ENCODE results near the gene DNAH7.
A peak's percentile ranks its signal among the peaks of the same experiment; 100 is the strongest.

The DNAH7 gene

GRCh38 chr2:196018037-196018436 is 50.6 kb downstream of the DNAH7 start:
- no peak overlapping the region for H3K27ac ChIP-seq
- TF ChIP-seq ZFX (IDR thresholded peaks at IDR 0.05; ENCODE audit: borderline replicate concordance), result no peak
- no peak for TF ChIP-seq CTCF (IDR thresholded peaks at IDR 0.05)

- no peak for TF ChIP-seq CTCF (IDR thresholded peaks at IDR 0.05)
- TF ChIP-seq ZFX (IDR thresholded peaks at IDR 0.05; ENCODE audit: borderline replicate concordance), result no peak
- no peak overlapping the region for H3K27ac ChIP-seq
Observed at GRCh38 chr2:196012314-196012713, 56.3 kb downstream of the DNAH7 start.

- no peak overlapping the region for H3K27ac ChIP-seq
- TF ChIP-seq CTCF (IDR thresholded peaks at IDR 0.05), result no peak
- TF ChIP-seq ZFX (IDR thresholded peaks at IDR 0.05; ENCODE audit: borderline replicate concordance), result no peak
Observed at GRCh38 chr2:196000551-196000950, 68.1 kb downstream of the DNAH7 start.

GRCh38 chr2:195998070-195998469 is 70.6 kb downstream of the DNAH7 start:
- no peak overlapping the region for H3K27ac ChIP-seq
- no peak for TF ChIP-seq CTCF (IDR thresholded peaks at IDR 0.05)
- no peak for TF ChIP-seq ZFX (IDR thresholded peaks at IDR 0.05; ENCODE audit: borderline replicate concordance)

- no peak for TF ChIP-seq CTCF (IDR thresholded peaks at IDR 0.05)
- no peak overlapping the region for H3K27ac ChIP-seq
Observed at GRCh38 chr2:195995499-195995898, 73.1 kb downstream of the DNAH7 start.

- no peak for TF ChIP-seq ZFX (IDR thresholded peaks at IDR 0.05; ENCODE audit: borderline replicate concordance)
- no peak for TF ChIP-seq CTCF (IDR thresholded peaks at IDR 0.05)
- no peak overlapping the region for H3K27ac ChIP-seq
Observed at GRCh38 chr2:195993623-195994022, 75.0 kb downstream of the DNAH7 start.

- peak overlapping the region; percentile 76 for H3K27ac ChIP-seq
- no peak for TF ChIP-seq ZFX (IDR thresholded peaks at IDR 0.05; ENCODE audit: borderline replicate concordance)
- no peak for TF ChIP-seq CTCF (IDR thresholded peaks at IDR 0.05)
Observed at GRCh38 chr2:195985741-195986140, 82.9 kb downstream of the DNAH7 start.
